GM23248 (cell line): Measurements from ENCODE around the gene KCND2.

Experiments used
- EZH2 ChIP-seq: fragments of 200-600 bp; sonication (generic); IDR thresholded peaks from 2 replicates; pipeline ENCODE4 v1.6.1; 2018; ENCODE audit warnings: antibody characterized with exemption, mild to moderate bottlenecking; ENCODE audit not compliant: insufficient read depth, poor library complexity, severe bottlenecking
- EZH2phosphoT487 ChIP-seq: fragments of 200-600 bp; sonication (generic); IDR thresholded peaks from 2 replicates; pipeline ENCODE4 v1.6.1; 2018; ENCODE audit warnings: antibody characterized with exemption, moderate library complexity, mild to moderate bottlenecking, low read depth; ENCODE audit not compliant: insufficient read depth

DNA sequence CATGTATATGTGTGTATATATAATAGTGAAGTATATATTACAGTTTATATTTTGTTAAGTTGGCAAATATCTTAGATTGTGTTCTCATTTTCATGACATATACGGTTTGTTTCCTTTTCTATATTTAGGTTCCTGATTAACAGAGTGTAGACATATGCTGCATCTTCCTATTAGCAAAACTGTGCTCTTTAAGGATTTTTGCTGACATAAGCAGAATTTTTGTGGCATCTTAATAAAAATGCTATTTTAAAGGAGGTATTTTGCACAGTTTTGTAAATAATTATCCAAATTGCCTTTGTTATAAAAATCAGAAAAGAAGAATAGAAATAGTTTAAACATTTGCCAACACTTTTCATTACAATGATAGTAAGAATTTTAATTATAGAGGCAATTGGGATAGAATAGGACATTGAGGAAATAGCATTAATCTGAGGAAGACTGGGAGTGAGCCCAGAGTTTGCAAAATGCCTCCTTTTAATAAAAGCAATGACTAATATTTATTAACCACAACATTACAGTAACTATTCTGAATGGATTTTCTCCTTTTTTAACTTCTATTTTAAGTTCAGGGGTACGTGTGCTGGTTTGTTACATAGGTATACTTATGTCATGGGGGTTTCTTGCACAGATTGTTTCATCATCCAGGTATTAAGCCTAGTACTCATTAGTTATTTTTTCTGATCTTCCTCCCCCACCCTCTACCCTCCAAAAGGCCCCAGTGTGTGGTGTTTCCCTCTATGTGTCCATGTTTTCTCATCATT is 38.2 kb downstream of the KCND2 start:
- TF ChIP-seq EZH2 (no peak), EZH2phosphoT487 (no peak)
